ENCODE data around the gene GRPEL1. TPM values are rescaled to one million over a fixed set of nuclear protein-coding genes. Genes with fewer than 3 reads are reported as not detected.
A peak's percentile ranks its signal among the peaks of the same experiment; 100 is the strongest.

GRPEL1 gene
- total RNA-seq, 1 experiment from 2014 or later = 80.1 TPM

DNA sequence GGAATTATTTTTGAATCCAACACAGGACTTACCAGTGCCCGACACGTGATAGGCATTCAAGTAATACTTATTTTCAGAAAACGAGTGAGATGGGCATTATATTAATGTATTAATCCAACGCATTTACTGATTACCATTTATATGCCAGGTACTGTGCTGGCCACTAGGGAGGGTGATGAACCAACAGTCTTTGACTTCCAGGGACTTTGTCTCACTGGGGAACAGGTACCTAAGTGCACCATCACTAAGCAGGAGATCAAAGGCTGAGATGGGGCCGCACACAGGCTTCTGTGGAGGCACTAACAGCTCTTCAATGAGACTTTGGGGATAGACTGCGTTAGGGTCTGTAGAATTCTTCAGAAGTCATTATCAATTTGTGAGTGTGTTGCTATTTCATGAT is 30.4 kb downstream of the GRPEL1 start:
- ChIA-PET RAD21 (ENCODE audit: low non-redundant PET in 1 of 2, low total read pairs in 2 of 2, uncharacterized antibody in 2 of 2, unreplicated experiment in 2 of 2) (no interaction called here), CTCF (no interaction called here), POLR2A (no interaction called here)
- Histone ChIP-seq H4K20me1 (ENCODE audit: insufficient read depth) (no peaks in the 10 kb centered on the region), H3K9me3 (ENCODE audit: control insufficient read depth in 1 of 2, insufficient read depth in 1 of 2, low read depth in 1 of 2, low read length in 2 of 2) (no peaks in the 10 kb centered on the region), H3K4me1 (ENCODE audit: control insufficient read depth in 1 of 2, insufficient read depth in 2 of 2, low read length in 2 of 2) (peaks cover 8 to 54% of the 10 kb centered on the region in 2 experiments), H3K36me3 (ENCODE audit: control insufficient read depth in 1 of 2, insufficient read depth in 2 of 2, low read length in 2 of 2) (no peaks in the 10 kb centered on the region; a peak in 1 of 4 replicates), H3K9me2 (ENCODE audit: insufficient read depth) (no peaks in the 10 kb centered on the region), H3K9ac (ENCODE audit: low read length) (no peak overlapping the region), H3K27ac (ENCODE audit: low read depth, low read length) (no peak overlapping the region), H3K4me3 (replicated peaks in 1 of 2; ENCODE audit: low read depth in 1 of 2, low read length in 2 of 2) (no peak overlapping the region), H2AFZ (ENCODE audit: low read depth, low read length, poor library complexity, severe bottlenecking) (no peak overlapping the region), H3K4me2 (ENCODE audit: low read length) (no peak overlapping the region), H3K27me3 (ENCODE audit: insufficient read depth, low read length) (no peaks in the 10 kb centered on the region), H3K79me2 (ENCODE audit: insufficient read depth, low read length) (no peaks in the 10 kb centered on the region)
- TF ChIP-seq POLR2AphosphoS5 (IDR thresholded peaks at IDR 0.05; ENCODE audit: low read depth, low read length) (no peak), FOSL1 (IDR thresholded peaks at IDR 0.05; ENCODE audit: low read depth) (no peak), RAD21 (IDR thresholded peaks at IDR 0.05; ENCODE audit: low read depth) (peak; percentile 35; the same call in 1 of the 2 replicates), SP1 (IDR thresholded peaks at IDR 0.05; ENCODE audit: low read depth) (no peak), TCF7L2 (IDR thresholded peaks at IDR 0.05; ENCODE audit: borderline replicate concordance, extremely low read depth, insufficient read depth, insufficient read length) (peak; percentile 54), EZH2phosphoT487 (IDR thresholded peaks at IDR 0.05; ENCODE audit: borderline replicate concordance) (no peak), EZH2 (IDR thresholded peaks at IDR 0.05) (no peak)
- TF ChIP-seq, protein P1, sequence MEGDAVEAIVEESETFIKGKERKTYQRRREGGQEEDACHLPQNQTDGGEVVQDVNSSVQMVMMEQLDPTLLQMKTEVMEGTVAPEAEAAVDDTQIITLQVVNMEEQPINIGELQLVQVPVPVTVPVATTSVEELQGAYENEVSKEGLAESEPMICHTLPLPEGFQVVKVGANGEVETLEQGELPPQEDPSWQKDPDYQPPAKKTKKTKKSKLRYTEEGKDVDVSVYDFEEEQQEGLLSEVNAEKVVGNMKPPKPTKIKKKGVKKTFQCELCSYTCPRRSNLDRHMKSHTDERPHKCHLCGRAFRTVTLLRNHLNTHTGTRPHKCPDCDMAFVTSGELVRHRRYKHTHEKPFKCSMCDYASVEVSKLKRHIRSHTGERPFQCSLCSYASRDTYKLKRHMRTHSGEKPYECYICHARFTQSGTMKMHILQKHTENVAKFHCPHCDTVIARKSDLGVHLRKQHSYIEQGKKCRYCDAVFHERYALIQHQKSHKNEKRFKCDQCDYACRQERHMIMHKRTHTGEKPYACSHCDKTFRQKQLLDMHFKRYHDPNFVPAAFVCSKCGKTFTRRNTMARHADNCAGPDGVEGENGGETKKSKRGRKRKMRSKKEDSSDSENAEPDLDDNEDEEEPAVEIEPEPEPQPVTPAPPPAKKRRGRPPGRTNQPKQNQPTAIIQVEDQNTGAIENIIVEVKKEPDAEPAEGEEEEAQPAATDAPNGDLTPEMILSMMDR (IDR thresholded peaks at IDR 0.05 in 2 of 3, conservative IDR thresholded peaks at IDR 0.05 in 1 of 3; ENCODE audit: borderline replicate concordance in 1 of 3, insufficient read depth in 1 of 3, low read depth in 2 of 3, low read length in 2 of 3) = peak in 2 of 3 experiments; percentile 40 to 55; a peak in 4 of 6 replicates
- TF ChIP-seq, protein P2, sequence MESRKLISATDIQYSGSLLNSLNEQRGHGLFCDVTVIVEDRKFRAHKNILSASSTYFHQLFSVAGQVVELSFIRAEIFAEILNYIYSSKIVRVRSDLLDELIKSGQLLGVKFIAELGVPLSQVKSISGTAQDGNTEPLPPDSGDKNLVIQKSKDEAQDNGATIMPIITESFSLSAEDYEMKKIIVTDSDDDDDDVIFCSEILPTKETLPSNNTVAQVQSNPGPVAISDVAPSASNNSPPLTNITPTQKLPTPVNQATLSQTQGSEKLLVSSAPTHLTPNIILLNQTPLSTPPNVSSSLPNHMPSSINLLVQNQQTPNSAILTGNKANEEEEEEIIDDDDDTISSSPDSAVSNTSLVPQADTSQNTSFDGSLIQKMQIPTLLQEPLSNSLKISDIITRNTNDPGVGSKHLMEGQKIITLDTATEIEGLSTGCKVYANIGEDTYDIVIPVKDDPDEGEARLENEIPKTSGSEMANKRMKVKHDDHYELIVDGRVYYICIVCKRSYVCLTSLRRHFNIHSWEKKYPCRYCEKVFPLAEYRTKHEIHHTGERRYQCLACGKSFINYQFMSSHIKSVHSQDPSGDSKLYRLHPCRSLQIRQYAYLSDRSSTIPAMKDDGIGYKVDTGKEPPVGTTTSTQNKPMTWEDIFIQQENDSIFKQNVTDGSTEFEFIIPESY (IDR thresholded peaks at IDR 0.05; ENCODE audit: extremely low read depth, insufficient replicate concordance, low read length) = no peak
- TF ChIP-seq, protein P3, sequence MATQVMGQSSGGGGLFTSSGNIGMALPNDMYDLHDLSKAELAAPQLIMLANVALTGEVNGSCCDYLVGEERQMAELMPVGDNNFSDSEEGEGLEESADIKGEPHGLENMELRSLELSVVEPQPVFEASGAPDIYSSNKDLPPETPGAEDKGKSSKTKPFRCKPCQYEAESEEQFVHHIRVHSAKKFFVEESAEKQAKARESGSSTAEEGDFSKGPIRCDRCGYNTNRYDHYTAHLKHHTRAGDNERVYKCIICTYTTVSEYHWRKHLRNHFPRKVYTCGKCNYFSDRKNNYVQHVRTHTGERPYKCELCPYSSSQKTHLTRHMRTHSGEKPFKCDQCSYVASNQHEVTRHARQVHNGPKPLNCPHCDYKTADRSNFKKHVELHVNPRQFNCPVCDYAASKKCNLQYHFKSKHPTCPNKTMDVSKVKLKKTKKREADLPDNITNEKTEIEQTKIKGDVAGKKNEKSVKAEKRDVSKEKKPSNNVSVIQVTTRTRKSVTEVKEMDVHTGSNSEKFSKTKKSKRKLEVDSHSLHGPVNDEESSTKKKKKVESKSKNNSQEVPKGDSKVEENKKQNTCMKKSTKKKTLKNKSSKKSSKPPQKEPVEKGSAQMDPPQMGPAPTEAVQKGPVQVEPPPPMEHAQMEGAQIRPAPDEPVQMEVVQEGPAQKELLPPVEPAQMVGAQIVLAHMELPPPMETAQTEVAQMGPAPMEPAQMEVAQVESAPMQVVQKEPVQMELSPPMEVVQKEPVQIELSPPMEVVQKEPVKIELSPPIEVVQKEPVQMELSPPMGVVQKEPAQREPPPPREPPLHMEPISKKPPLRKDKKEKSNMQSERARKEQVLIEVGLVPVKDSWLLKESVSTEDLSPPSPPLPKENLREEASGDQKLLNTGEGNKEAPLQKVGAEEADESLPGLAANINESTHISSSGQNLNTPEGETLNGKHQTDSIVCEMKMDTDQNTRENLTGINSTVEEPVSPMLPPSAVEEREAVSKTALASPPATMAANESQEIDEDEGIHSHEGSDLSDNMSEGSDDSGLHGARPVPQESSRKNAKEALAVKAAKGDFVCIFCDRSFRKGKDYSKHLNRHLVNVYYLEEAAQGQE (IDR thresholded peaks at IDR 0.05; ENCODE audit: low read depth) = no peak
- BruUV-seq (replicated peaks) = no TSS peak
- intact Hi-C loops (cut with micrococcal nuclease) = no loop called here
- ATAC-seq (no peak; the same call in 1 of the 2 replicates), DNase-seq (ENCODE audit: low read depth, low spot score) (no peak)

All from HCT116 (cell line).